Left ventricle myocardium inferior (tissue), 1 donor: ENCODE results near the gene MTG1. TPM values are rescaled to one million over a fixed set of nuclear protein-coding genes. Genes with fewer than 3 reads are reported as not detected.
"Not testable (repeated sequence)": the region's sequence is repeated elsewhere in the genome, so short reads cannot be mapped to it uniquely, and the experiment has no call there.

Source experiments
- DNase-seq: peaks from one replicate; pipeline ENCODE4 v3.0.0-alpha.2; 2020
- H3K27ac ChIP-seq: fragments of 200-600 bp; replicated peaks from 2 replicates; pipeline ENCODE4 v1.8.0; 2021
- H3K27me3 ChIP-seq: fragments of 200-600 bp; 2 replicates; pipeline ENCODE4 v1.8.0; 2021; ENCODE audit warnings: low read depth
- H3K36me3 ChIP-seq: fragments of 200-600 bp; 2 replicates; pipeline ENCODE4 v1.8.0; 2021
- H3K4me1 ChIP-seq: fragments of 200-600 bp; 2 replicates; pipeline ENCODE4 v1.8.0; 2021
- H3K4me3 ChIP-seq: fragments of 200-600 bp; 2 replicates; pipeline ENCODE4 v1.8.0; 2021; ENCODE audit warnings: mild to moderate bottlenecking, moderate library complexity
- H3K9me3 ChIP-seq: fragments of 200-600 bp; replicated peaks from 2 replicates; pipeline ENCODE4 v1.8.0; 2021
- intact Hi-C: fragments of 100-400 bp; cut with micrococcal nuclease; formaldehyde crosslinking; loops from one replicate; pipeline ENCODE4 v1.11.0; 2022
- total RNA-seq: library from RNA; stranded (reverse); fragmentation: NEBNext Ultra II Directional; extraction: Animal tissue kit (Norgen Biotek cat#: 25700); gene quantifications from one replicate; pipeline ENCODE4 v1.2.1, GENCODE V29; 2021
- TF ChIP-seq, protein P1 (sequence below): fragments of 200-600 bp; IDR thresholded peaks from 2 replicates; pipeline ENCODE4 v1.8.0; 2021; ENCODE audit warnings: antibody characterized with exemption, mild to moderate bottlenecking, borderline replicate concordance
- donor health status: DM: no; HTN: yes; CAD: no; lungs with severe emphysema.

Gene MTG1
- total RNA-seq, 1 donor from 2014 or later: 14.0 TPM

DNA sequence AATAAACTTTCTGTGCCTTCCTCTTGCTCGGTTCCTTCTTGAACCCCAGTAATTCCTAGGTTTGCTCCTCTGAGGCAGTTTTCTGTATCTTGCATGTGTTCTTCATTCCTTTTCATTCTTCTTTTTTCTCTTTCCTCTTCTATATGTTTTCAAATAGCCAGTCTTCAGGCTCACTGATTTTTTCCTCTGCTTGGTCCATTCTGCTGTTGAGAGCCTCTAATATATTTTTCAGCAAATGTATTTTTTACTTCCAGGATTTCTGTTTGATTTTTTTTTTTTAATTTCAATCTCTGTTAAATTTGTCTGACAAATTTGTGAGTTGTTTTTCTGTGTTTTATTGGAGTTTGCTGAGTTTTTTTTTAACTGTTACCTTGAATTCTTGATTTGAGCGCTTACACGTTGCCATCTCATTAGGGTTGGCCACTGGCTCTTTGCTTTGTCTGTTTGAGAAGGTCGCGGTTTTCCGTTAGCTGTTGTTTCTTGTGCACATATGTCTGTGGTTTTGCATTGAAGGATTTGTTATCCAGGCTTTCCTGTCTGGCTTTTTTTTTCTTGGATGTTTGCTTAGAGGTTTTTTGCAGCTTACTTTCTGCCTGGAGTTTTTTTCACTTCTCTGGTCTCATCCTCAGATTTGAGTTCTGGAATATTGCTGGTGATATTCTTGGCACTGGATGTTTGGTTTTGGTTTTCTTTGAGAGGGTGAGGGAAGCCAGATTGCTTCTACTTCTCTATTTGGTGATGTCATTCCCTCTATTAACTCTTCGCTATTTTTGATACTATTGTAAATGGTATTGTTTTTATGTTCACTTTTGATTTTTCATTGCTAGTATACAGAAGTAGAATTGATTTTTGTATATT lies 17.8 kb downstream of the MTG1 start:
- Histone ChIP-seq H3K36me3 (peaks cover 80% of the 10 kb centered on the region), H3K27ac (no peak overlapping the region), H3K4me1 (no peaks in the 10 kb centered on the region), H3K4me3 (no peak overlapping the region), H3K27me3 (no peaks in the 10 kb centered on the region), H3K9me3 (peaks cover 49% of the 10 kb centered on the region)
- no peak for DNase-seq
- TF ChIP-seq, protein P1, sequence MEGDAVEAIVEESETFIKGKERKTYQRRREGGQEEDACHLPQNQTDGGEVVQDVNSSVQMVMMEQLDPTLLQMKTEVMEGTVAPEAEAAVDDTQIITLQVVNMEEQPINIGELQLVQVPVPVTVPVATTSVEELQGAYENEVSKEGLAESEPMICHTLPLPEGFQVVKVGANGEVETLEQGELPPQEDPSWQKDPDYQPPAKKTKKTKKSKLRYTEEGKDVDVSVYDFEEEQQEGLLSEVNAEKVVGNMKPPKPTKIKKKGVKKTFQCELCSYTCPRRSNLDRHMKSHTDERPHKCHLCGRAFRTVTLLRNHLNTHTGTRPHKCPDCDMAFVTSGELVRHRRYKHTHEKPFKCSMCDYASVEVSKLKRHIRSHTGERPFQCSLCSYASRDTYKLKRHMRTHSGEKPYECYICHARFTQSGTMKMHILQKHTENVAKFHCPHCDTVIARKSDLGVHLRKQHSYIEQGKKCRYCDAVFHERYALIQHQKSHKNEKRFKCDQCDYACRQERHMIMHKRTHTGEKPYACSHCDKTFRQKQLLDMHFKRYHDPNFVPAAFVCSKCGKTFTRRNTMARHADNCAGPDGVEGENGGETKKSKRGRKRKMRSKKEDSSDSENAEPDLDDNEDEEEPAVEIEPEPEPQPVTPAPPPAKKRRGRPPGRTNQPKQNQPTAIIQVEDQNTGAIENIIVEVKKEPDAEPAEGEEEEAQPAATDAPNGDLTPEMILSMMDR: no peak
- intact Hi-C loops: no loop called here

DNA sequence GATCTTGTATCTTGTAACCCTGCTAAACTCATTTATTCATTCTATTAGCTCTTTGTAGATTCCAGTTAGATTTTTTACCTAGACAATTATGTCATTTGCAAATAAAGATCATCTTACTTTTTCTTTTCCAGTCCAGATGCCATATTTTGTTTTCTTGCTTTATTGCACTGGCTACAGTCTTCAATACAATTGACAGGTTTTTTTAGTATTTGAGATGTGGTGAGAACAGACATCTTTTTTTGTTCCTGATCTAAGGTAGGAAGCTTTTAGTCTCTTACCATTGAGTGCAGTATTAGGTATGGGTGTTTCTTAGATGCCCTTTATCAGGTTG lies 18.4 kb downstream of the MTG1 start:
- TF ChIP-seq, protein P1: no peak
- peaks cover 49% of the 10 kb centered on the region for H3K9me3 ChIP-seq

DNA sequence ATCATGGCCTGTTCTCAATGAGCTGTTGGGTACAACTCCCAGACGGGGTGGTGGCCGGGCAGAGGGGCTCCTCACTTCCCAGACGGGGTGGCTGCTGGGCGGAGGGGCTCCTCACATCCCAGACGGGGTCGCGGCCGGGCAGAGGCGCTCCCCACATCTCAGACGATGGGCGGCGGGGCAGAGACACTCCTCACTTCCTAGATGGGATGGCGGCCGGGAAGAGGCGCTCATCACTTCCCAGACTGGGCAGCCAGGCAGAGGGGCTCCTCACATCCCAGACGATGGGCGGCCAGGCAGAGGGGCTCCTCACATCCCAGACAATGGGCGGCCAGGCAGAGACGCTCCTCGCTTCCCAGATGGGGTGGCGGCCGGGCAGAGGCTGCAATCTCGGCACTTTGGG lies 20.4 kb downstream of the MTG1 start:
- Histone ChIP-seq H3K9me3 (peaks cover 37% of the 10 kb centered on the region), H3K36me3 (peaks cover 68% of the 10 kb centered on the region)
- H3K27ac ChIP-seq, H3K4me1 ChIP-seq, H3K27me3 ChIP-seq, intact Hi-C loops, DNase-seq, H3K4me3 ChIP-seq: not testable (repeated sequence)

More for the DNA sequence above, 18.4 kb downstream of the MTG1 start:
- Histone ChIP-seq H3K4me1 (no peaks in the 10 kb centered on the region), H3K4me3 (no peak overlapping the region), H3K27ac (no peak overlapping the region), H3K27me3 (no peaks in the 10 kb centered on the region), H3K36me3 (peaks cover 74% of the 10 kb centered on the region)
- intact Hi-C loops: no loop called here
- DNase-seq: no peak

DNA sequence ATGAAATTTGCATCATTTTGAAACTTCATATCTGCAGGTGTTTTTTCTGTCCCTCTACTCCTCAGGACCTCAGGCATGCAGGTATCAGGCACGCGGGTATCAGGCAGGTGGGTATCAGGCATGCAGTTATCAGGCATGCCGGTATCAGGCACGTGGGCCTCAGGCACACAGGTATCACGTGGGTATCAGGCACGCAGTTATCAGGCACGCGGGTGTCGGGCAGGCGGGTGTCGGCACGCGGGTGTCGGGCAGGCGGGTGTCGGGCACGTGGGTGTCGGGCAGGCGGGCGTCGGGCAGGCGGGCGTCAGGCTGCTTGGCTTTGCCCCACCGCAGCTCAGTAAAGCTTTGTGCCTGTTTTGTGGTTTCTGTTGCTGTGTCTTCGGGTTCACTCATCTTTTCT lies 21.8 kb downstream of the MTG1 start:
- intact Hi-C loops: no loop called here
- Histone ChIP-seq H3K4me3 (no peak overlapping the region), H3K9me3 (peaks cover 25% of the 10 kb centered on the region), H3K4me1 (no peaks in the 10 kb centered on the region), H3K27me3 (no peaks in the 10 kb centered on the region), H3K36me3 (peaks cover 68% of the 10 kb centered on the region), H3K27ac (no peak overlapping the region)
- TF ChIP-seq, protein P1: no peak
- no peak for DNase-seq

DNA sequence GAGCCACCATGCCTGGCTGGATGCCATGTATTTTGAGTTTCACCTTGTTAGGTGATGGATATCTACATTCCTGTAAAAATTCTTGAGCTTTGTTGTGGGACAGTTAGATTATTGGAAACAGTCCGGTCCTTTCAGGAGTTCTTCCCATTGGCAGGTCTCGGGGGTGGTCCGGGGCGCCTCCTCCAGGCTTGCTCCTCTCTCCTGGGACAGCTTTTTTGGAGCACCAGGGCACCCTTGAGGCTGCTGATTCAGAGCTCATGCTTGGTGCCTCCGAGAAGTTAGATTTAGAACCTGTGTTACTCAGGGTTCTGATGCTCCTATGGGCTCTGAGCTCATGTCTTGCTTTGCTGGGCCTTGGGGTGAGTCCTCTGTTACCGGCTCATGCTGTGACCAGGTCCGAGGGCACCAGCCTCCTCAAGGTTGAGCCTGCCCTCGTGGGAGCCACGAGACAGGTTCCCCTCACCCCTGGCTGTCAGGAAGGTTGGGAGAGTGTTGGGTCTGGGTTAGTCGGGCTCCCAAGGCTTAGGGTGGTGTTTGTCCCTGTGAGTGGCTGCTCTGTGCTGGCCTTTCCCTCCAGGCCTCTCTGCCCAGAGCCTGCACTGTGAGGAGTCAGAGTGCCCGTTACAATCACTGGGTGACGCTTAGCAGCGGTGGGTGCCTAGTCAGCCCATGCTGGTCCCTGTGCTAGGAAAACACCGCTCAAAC lies 24.5 kb downstream of the MTG1 start:
- Histone ChIP-seq H3K27me3 (peaks cover 10% of the 10 kb centered on the region), H3K4me1 (peaks cover 3% of the 10 kb centered on the region), H3K9me3 (no peaks in the 10 kb centered on the region), H3K27ac (no peak overlapping the region), H3K36me3 (peaks cover 48% of the 10 kb centered on the region), H3K4me3 (no peak overlapping the region)
- TF ChIP-seq, protein P1: no peak
- intact Hi-C loops: no loop called here
- no peak for DNase-seq
